Activated CD4-positive, alpha-beta T cell treated with anti-CD3 and anti-CD28 coated beads, Interleukin-2, amount 50 U/mL, for 1 hour (primary cell): ENCODE data around the gene EIF4E3.

Experiments used
- DNase-seq: peaks from one replicate; pipeline ENCODE4 v3.0.0-alpha.2; 2020

The EIF4E3 gene

GRCh38 chr3:71641674-71642073 is 83.5 kb downstream of the EIF4E3 start:
- DNase-seq: no peak

- no peak for DNase-seq
Measured at GRCh38 chr3:71640331-71640983, 84.7 kb downstream of the EIF4E3 start.

GRCh38 chr3:71636482-71636881 is 88.7 kb downstream of the EIF4E3 start:
- no peak for DNase-seq

- DNase-seq: no peak
Measured at GRCh38 chr3:71636001-71636400, 89.2 kb downstream of the EIF4E3 start.

- DNase-seq: no peak
Measured at GRCh38 chr3:71634671-71635070, 90.5 kb downstream of the EIF4E3 start.

- DNase-seq: no peak
Measured at GRCh38 chr3:71629711-71630110, 95.5 kb downstream of the EIF4E3 start.

- no peak for DNase-seq
Measured at GRCh38 chr3:71629289-71629688, 95.9 kb downstream of the EIF4E3 start.

GRCh38 chr3:71628522-71628921 is 96.7 kb downstream of the EIF4E3 start:
- no peak for DNase-seq

- DNase-seq: no peak
Measured at GRCh38 chr3:71625676-71626075, 99.5 kb downstream of the EIF4E3 start.
